NCI-H526 treated with DMSO at 0.1 percent for 48 hours (cell line): ENCODE results near the gene BMPR2.

Experiments
- DNase-seq: peaks from one replicate; lab custom pipeline; 2025; lab: John Stamatoyannopoulos, UW

Gene BMPR2

GRCh38 chr2:202604699-202605098 is 228.6 kb downstream of the BMPR2 start:
- DNase-seq = no peak

GRCh38 chr2:202605174-202605573 is 229.0 kb downstream of the BMPR2 start:
- DNase-seq = no peak

GRCh38 chr2:202608142-202608852 is 232.2 kb downstream of the BMPR2 start:
- no peak for DNase-seq

- no peak for DNase-seq
Observed at GRCh38 chr2:202609381-202610145, 233.4 kb downstream of the BMPR2 start.

GRCh38 chr2:202610380-202610779 is 234.3 kb downstream of the BMPR2 start:
- no peak for DNase-seq

GRCh38 chr2:202612145-202612544 is 236.0 kb downstream of the BMPR2 start:
- no peak for DNase-seq

GRCh38 chr2:202613479-202613878 is 237.4 kb downstream of the BMPR2 start:
- DNase-seq = no peak
